Daoy (cell line): ENCODE data around the gene ERV3-1. TPM values are rescaled to one million over a fixed set of nuclear protein-coding genes. Genes with fewer than 3 reads are reported as not detected.
"Not testable (repeated sequence)": the region's sequence is repeated elsewhere in the genome, so short reads cannot be mapped to it uniquely, and the experiment has no call there.

ENCODE experiments used
- DNase-seq: peaks from one replicate; pipeline ENCODE4 v3.0.0-alpha.2; 2015; ENCODE audit warnings: low read depth
- total RNA-seq: library from RNA; depleted of rRNA; stranded (reverse); fragments of >200 nt; shearing (Covaris generic); gene quantifications from 2 replicates; pipeline ENCODE4 v1.2.3, GENCODE V29; 2014

ERV3-1 gene
- total RNA-seq, 1 experiment from 2014 or later = 8.8 TPM

DNA sequence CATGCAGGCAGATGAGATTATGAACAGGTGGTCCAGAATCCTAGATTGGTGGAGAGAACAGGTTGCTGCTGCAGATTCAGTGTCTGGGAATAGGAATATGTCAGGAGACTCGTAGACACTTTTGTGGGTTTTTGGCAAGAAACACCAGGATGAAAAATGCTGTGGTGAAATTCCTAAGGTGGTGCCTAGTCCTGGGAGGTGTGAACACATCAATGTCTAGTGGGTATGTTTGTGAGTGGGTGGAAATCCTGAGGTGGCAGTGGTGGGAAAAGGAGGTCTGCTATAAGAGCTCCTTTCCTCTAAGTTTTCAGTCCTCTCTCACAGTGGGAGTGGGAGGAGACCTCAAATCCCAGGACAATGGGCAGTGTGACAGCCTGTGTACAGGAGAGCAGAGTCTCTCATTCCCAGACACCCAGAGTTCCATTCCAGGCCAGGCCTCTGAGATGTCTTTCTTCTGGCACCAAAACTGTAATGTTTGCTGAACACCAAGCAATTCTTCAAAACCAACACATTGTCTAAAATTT is 5.1 kb downstream of the ERV3-1 start:
- DNase-seq = no peak

DNA sequence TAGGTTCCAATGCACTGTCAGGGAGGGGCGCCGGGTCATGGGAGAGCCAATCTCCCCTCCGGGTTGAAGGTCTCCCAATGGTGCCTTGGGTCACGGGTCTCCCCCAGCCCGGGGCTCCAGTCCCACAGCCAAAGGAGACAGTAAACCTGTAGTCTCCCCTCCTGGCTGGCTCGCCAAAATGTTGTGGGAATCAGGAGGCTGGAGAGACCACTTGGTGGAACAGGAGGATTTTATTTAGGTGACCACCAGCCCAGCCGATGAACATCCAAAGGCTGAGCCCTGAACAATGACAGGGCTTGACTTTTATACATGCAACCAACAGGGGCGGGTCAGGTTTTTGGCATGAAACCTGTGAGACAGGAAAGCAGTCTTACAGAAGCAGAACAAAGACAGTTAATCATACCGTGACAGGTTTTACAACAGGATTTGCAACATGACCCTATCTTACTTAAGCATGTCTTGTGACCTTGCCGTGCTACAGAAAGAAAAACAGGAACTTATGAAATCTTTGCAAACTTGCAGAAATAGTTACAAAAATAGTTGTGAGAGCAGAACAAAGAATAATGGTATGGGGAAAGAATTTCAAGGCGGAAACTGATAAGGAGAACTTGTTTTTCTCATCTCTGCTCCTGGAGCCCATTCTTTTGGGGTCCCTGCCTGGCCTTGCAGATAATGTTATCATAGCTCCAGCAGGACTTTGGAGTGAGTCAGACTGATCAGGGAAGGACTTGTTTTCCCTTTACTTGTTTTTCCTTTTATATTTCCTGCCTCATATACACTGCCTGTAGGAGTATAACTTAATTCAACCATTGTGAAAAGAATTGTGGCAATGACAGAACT is 7.1 kb downstream of the ERV3-1 start:
- DNase-seq = no peak

DNA sequence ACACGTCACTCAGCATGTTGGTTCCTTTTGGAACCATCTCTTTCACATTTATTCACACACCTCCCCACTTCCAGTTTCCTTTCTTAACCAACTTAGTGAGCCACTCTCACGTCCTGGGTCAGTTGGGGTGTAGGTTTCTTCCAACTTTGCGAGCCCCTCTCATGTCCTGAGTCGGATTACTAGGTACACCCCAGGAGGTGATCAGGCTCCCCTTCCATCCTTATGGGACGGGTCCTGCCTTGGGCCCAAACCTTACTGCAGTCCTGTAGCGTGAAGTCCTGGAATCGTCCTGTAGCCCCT is 7.7 kb downstream of the ERV3-1 start:
- no peak for DNase-seq

DNA sequence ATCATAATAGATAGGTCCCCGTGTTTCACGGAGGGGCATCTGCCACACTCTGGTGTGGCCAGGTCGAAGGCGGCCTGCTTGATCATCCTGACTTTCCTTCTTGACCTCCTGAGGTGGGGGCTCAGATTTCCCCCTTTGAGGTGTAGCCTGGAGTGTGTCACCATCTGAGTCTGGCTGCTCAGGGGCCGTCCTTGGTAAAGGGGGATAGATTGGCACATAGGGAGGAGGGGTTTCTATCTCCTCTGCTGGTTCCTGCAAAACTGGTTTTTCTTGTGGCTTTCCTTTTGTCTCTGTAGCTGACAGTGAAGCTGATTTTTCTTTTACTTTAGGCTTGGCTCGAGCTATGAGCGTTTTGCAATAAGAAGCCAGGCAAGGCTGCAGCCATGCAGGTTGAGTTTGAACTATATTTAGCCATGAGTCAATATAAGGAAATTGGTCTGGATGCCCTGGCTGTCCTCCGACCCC is 8.5 kb downstream of the ERV3-1 start:
- no peak for DNase-seq

DNA sequence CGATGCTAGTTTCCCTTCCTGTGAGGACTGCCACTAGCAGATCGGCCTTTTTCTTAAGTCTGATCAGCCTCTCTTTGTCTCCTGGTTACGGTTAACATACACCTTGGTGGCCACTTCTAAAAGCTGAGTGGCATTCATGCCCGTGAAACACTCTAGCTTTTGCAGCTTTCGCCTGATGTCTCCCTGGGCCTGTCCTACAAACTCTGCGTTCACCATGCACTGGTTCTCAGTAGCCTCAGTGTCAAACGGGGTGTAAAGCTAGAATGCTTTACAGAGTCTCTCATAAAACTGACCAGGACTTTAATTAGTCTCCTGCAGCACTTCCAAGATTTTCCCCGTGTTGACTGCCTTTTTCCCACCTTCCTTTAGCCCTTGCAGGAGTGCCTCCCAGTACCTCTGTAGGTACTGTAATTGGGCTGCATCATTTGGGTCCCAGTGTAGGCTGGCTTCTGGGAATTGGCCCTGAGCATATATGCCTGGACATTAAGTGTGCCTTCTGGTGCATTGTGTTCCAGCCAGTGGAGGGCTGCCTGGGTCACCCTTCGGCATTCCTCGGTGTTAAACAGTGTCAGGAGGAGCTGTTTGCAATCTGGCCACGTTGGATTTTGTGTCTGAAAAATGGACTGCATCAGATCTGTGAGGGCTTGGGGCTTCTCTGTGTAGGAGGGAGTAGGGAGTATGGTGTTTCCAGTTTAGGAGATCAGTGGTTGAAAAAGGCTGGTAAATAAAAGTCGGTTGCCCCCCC is 9.2 kb downstream of the ERV3-1 start:
- DNase-seq = no peak

DNA sequence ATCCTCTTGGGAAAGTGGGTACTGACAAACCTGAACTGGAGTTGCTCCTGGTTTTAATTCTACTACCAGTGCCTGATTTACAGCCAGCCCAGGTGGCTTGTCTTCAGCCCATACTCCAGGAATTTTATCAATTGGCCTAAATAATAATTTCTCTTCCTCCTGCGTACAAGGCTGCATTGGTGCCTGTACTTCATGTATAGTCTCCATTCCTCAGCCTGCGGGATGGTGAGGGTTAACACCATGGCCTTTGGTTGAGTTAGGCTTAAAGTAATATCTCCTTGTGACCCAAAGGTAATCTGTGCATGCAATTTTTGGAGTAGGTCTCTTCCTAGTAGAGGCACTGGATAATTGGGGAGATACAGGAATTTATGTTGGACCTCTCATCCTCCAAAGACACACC is 10.2 kb downstream of the ERV3-1 start:
- no peak for DNase-seq

DNA sequence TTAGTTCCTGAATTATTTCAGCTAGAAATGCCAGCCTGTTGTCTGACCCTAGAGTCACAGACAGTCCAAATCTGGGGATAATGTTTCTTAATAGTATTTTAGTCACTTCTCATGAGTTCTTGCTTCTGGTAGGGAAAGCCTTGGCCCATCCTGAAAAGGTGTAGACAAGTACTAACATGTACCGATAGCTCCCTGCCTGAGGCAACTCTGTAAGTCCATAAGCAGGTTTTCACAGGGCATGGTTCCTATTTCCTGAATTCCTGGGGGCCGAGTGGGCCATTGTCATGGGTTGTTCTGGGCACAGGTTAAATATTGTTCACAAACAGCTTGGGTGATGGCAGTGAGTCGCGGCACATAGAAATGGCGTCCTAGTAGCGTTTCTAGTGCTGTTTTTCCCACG is 12.6 kb downstream of the ERV3-1 start:
- DNase-seq = no peak

DNA sequence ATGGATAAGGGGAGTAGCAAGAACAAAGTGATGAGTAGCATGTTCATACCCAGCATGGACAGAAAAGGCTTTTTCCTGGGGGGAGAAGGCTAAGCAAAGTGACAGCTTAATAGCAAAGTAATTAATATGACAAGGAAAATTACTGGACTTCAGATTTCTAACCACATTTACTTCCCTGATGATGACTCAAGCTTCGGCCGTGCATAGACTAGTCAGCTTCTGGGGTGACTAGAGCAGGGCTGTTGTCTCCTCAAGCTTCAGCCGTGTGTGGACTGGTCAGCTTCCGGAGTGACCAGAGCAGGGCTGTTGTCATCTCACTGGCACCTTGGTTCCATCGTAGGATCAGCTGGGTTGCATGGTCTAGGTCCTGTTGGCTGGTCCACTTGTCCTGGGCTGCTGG is 13.5 kb downstream of the ERV3-1 start:
- no peak for DNase-seq

DNA sequence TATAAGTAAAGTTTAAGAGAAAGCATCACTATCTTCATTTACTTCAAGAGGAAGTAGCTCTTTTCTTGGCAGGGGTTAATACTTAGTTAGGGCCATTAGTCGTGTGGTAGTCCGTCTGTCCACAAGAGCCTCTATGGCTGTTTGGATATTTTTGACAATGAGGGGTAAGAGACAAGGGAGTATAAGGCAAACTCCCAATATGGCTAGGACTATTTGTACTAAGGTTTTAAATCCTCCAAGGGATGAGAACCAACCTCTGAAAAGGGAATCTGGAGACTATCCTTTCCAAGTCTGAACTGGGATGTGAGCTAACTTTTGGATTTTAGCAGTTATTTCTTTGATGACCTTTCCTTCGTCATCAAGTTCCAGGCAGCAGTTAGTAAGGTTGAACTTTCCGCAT is 15.6 kb downstream of the ERV3-1 start, which contains the start of gene ZNF117:
ZNF117 (minus strand) TSS at position 101 of the 400 bp plus-strand sequence.
- no peak for DNase-seq

DNA sequence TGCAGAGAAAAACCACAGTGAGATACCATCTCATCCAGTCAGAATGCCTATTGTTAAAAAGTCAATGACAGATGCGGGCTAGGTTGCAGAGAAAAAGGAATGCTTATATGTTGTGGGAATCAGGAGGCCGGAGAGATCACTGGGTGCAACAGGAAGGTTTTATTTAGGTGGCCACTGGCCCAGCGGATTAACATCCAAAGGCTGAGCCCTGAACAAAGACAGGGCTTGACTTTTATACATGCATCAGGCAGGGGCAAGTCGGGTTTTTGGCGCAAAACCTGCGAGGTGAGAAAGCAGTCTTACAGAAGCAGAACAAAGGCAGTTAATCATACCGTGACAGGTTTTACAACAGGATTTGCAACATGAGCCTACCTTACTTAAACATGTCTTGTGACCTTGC is 16.3 kb downstream of the ERV3-1 start:
- no peak for DNase-seq

DNA sequence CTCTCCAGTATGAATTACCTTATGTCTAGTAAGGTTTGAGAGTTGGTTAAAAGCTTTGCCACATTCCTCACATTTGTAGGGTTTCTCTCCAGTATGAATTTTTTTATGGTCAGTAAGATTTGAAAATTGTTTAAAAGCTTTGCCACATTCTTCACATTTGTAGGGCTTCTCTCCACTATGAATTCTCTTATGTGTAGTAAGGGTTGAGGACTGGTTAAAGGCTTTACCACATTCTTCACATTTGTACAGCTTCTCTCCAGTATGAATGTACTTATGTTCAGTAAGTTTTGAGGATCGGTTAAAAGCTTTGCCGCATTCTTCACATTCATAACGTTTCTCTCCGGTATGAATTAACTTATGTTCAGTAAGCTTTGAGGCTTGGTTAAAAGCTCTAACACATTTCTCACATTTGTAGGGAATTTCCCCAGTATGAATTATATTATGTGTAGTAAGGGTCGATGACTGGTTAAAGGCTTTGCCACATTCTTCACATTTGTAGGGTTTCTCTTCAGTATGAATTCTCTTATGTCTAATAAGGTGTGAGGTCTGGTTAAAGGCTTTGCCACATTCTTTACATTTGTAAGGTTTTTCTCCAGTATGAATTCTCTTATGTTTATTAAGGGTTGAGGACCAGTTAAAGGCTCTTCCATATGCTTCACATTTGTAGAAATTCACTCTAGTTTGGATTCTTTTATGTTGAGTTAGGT is 27.8 kb downstream of the ERV3-1 start:
- no peak for DNase-seq

DNA sequence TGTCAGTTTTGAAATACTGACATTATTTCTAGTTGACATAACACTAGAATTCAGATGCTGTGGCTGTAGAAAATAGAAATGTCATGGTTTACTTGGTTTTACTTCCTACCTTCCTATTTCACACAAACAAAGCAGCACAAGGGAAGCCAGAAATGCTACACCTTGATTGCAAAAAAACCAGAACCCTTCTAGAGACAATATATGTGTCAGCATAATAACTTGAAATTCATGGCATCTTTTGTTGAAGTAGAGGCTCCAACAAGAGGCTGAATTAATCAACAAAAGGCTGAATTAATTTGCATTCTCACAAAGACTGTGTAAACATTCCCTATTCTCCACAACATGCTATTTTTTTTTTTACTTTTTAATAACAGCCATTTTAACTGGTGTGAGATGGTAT is 40.9 kb downstream of the ERV3-1 start:
- DNase-seq = no peak

DNA sequence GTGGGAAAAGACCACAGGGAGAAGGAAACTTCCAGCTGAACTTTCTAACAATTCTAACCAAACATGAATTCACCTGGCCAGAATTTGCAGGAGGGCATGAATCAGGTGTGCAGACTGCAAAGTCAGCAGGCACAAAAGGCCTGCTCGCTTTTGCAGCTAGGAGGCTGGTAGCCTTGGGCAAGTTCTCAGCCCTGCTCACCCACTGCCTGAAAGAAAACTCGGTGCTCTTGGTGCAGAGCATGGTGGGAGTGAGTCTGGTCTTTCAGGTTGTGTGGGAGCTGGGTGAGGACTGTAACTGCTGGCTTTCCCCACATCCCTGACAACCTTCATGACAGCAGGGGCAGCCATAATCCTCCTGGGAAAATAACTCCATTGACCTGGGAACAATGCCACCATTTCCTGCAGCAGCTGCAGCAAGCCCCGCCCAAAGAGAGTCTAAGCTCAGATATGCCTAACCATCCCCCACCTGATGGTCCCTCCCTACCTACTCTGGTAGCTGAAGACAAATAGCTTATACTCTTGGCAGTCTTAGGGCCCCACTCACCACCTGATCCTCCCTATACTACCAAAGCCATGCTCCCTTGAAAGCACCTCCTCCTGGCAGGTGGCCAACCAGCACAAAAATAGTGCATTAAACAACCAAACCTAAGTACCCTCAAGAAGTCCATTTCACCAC is 47.3 kb downstream of the ERV3-1 start:
- no peak for DNase-seq

DNA sequence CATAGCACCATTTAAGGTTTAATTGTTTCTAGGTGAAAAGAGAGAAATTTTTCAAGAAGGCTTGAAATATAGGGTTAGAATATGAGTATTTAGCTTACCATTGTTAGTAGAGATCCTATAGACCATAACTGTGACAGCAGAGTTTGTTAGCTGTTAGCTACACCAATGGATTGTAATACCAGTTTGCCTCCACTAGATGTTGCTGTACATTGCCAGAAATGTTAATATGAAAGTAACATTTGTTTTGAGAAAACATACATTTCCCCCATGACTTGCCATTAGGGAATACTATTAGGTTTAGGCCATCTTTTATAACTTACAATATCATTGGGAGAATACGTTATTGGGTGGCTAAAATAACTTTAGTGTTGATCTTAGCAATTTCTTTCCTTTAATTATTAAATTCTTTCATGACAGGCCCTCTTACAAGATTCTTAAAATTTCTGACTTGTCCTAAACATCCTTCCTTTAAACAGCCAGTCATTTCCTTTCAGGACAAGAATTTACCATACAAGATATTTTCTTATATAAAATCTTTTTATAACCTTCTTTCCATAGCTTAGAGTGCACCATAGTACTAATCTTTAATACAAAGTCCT is 55.1 kb downstream of the ERV3-1 start:
- peak; percentile 60 for DNase-seq

DNA sequence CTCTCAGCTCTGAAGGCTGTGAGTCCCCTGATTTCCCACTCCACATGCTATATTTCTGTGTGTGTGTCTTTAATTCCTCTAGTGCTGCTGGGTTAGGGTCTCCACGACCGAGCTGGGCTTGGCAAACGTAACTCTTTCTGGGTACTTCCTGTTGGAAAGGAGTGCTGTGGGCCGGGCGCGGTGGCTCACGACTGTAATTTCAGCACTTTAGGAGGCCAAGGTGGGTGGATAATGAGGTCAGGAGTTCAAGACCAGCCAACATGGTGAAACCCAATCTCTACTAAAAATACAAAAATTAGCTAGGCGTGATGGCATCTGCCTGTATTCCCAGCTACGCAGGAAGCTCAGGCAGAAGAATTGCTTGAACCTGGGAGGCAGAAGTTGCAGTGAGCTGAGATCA is 55.8 kb downstream of the ERV3-1 start:
- peak; percentile 41 for DNase-seq

DNA sequence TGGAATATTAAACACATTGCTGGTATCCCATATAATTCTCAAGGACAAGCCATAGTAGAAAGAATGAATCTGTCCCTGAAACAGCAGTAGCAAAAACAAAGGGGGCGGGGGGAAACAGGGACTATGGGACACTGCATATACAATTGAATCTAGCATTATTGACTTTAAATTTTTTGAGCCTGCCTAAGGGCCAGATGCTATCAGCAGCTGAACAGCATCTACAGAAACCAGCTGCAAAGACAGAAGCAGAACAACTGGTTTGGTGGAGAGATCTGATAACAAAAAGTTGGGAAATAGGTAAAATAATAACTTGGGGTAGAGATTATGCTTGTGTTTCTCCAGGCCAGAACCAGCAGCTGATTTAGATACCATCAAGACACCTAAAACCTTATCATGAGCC is 57.7 kb downstream of the ERV3-1 start:
- not testable (repeated sequence) for DNase-seq

DNA sequence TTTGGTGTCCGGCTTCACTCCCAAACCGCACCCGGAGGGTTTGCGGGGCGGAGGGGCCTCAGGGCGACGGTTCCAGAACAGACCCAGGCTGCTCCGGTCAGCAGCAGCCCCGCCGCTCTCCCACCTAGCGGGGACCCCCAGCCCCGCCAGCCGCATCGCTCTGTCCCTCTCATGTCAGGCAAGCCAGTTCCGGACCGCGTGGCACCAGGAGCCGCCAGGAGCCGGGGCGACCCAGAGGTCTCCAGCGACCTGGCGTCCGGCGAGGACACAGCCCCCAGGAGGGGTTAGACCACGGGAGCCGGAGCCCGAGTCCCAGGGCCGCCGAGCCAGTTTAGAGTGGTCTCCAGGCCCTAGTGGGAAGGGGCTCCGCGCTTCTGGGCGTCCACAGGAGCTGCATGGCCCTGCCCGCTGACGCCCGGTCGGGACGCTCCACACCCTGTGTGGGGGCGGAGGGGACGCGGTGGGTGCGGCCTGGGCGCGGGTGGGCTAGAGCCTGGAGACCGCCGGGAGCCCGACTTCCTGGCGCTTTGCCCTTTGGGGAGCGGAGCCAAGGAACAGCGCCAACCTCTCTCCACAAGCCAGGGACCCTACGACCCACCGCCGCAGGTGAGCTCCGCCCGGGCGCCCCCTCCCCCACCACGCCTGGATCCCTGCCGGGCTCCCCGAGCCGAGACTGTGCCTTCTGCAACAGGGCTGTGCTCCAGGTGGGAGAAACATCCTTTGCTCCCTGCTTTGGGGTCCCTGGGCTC is 59.1 kb downstream of the ERV3-1 start:
- DNase-seq = peak; percentile 23

DNA sequence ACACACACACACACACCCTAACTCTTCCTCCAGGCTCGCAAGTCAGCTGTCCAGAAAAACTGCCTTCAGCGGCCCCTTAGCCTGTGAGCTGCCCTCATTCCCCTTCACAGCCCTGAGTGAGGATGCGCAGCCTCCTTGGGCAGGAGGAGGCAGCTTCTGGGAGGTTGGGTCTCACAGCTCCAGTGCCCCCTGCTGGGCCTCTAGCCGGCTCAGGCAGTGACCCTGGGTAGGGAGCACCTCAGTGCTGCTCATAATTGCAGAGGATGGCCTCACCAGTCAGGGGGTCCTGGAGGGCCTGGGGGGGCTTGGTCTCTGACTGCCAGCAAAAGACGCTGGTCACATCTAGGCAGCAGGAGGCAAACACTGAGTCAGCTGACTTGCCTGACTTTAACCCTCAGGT is 59.7 kb downstream of the ERV3-1 start:
- DNase-seq = peak; percentile 69

DNA sequence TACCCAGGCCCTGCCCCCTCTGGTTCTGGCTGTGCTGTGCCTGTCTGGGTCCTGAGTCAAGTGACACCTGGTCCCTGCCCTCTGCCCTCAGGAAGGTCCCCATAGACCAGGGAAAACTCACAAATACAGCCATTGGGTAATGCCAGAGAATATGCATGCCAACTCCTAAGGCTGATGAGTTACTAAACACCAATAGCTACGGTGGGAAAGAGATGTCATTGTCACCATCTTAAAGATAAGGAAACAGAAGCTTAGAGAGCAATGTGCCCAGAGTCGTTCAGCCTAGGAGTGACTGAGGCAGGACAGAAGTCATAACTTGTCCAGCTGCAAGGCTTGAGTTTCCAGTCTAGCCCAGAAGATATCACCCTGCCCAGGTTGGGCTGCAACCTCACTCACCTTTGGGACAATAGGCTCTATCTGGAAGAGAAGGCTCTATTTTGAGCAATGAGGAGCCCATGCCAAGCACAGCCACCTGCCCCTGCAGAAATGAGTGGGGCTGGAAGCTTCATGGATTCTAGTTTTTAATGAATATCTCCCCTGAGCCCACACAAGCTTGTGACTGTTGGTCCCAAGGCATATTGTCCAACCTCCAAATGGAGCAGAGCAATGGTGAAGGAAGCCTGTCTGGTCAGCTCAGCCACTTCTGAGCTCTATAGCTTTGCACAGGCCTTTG is 60.8 kb downstream of the ERV3-1 start:
- no peak for DNase-seq
